Measurements from ENCODE around the gene SYTL3.

Gene SYTL3

DNA sequence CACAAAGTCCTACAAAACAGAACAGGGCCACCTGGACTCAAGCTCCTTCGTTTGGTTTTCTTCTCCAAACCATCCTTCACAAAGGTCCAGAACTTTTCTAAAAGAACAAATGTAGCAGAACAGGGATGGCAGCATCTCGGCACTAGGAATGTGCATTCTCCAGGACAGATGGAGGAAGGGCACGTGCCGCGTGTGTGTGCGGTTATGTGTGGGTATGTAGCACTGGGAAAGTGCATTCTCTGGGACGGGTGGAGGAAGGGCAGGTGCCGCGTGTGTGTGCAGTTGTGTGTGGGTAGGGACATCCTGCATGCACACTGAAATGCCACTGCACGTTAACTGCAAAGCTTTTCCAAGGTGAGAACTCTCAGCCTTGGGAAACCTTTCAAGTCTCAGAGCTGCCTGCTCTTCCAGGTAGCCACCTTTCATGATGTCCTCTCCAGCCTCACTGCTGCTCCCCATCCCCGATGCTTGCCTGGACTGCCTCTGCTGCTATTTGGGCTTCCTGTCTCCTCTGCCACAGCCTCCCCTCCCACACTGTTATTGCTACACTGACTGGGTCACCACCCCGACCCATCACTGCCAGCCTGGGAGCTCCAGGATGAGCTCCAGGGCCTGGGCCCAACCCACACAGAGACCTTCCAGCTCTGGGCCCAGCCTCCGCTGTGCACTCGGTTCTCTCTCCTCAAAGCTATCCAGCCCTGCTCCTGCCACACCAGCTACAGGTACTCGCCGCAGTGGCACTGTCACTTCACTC is 121.7 kb downstream of the SYTL3 start:
- DNase-seq (ENCODE audit: low read depth in 4 of 4, low spot score in 1 of 4), result no peak

DNA sequence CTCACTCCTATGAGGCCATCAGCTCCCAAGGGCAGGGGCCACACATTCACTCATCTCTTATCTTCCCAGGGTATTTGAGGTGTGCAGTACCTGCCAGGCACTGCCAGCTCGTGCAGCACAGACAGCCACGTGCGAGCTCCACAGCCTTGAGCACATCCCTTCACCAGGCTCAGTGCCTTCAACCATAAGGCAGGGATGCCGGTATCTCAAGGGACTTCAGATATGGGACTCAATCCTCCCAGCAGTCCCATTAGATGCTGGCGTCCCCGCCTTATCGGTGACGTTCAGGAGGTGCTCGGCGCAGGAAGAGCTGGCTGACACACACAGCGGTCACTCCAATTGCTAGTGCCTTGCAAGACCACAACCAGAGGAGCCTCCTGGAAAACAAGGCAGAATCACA is 122.3 kb downstream of the SYTL3 start:
- no peak for DNase-seq (ENCODE audit: low read depth in 4 of 4, low spot score in 1 of 4)

DNA sequence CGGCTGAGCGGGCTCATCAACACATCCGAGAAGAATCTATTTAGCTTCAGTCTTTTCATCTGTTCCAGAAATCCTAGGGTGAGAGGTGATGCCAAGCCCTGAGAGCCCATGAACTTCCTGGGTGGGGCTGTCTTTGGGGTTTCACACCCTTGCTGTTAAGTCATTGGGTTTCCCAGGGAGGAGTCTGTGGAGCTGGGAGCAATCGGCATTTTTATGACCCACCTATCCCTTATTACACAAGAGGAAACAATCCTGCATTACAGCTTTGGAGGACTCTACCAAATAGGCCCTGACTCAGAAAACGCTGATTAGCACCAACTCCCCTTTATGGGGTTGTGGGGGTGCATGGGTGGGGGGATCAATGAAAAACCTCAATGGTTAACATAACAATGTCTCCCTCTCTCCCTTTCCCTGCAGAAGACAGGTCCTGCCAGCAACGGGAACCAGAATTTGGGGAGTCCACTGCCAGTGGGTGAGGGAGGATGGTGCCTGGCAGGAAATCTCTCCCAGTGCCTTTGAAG is 123.1 kb downstream of the SYTL3 start:
- DNase-seq (ENCODE audit: low read depth in 4 of 4, low spot score in 1 of 4), result no peak

DNA sequence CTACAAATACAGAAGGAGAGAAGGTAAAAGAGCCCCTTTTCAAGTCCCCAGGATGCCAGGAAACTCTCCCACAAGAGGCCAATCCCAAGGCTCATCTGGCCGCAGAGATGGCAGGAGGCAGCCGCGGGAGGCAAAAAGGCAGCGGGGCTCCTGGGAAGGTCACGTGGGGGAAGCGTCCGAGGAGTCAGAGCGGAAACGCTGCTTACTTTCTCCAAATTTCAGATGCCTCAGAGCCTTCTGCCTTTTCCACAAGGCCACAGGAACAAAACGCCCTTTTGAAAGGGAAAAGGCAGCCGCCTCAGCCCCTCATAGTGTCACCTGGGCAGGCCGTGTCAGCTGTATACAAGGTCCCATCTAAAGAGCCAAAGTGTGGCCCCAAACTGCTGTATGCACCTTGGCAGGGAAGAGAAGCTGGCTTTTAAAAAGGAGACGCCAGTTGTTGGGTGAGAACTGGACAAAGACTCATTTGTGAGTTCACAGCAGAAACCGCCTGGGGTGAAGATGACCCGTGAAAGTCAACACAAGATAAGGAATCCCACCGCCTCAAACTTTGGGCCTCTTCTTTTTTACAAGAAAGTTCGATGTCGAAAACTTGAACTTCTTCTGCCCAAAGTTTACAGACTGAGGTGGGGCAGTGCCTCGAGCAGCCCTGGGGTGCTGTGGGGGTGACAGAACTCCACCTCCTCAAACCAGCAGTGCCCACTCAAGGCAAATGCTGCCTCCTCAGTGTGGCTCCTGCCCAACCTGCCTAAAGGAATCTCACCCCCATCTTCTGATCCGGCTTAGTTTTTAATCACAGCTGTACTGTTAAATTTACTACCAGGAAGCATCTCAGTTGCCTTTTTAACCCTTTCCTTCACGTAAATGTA is 124.0 kb downstream of the SYTL3 start:
- no peak for DNase-seq (ENCODE audit: low read depth in 4 of 4, low spot score in 1 of 4)

DNA sequence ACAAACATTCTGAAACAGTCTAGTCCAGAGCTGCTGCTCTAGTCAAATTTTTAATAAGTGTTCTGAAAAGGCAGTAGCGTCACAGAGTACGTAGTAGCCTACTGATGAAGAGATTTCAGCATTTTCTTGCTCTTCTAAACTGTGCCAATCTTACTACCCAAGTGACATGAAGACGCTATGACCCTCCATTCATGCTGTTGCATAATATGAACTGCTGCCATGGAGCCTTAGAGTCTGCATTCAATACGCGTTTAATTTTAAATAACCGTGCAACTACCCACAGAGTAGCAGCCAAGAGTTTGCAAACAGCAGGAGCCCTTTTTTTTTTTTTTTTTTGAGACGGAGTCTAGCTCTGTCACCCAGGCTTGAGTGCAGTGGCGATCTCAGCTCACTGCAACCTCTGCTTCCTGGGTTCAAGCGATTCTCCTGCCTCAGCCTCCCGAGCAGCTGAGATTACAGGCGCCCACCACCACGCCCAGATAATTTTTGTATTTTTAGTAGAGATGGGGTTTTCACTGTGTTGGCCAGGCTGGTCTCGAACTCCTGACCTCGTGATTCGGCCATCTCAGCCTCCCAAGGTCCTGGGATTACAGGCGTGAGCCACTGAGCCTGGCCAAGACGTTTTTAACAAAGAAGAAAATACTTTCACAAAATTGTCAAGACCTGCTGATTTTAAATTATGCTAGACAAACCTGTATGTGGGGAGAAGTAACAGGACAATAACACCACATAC is 125.0 kb downstream of the SYTL3 start:
- no peak for DNase-seq (ENCODE audit: low read depth in 4 of 4, low spot score in 1 of 4)

DNA sequence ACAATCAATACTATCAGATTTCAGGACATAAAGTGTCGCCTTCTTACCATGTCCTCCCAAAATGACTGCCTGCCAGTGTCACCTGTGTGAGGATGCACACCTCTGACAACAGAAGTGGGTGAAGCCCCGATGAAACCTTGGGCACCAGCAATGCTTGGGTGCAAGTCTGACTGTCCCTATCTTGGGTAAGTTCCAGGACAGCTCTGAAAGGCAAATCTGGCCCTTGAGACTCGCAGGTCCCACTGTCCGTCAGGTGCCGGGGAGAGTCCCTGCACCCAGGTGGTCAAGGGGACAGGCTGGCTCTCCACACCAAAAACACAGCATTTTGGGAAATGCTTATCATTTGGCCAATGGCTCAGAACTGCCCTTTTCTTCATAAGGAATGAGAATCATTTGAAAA is 126.0 kb downstream of the SYTL3 start:
- no peak for DNase-seq (ENCODE audit: low read depth in 4 of 4, low spot score in 1 of 4)

DNA sequence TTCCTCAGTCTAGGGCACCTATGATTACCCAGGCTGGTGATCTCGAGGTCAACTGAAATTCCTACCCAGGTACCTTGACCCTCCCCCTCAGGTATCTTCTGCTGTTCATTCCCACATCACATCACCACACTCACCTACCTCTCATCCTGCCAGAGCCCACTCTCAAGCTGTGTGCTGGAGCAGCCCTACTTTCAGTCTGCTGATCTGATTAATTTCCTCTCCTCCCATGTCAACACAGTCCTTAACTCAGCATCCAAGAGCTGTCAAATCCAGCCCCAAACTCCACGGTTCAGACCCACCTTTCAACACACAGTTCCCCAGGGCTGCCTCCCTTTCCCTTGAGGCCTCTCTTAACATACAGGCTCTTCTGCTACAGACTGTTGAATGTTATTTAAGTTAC is 126.9 kb downstream of the SYTL3 start:
- DNase-seq (ENCODE audit: low read depth in 4 of 4, low spot score in 1 of 4), result no peak

DNA sequence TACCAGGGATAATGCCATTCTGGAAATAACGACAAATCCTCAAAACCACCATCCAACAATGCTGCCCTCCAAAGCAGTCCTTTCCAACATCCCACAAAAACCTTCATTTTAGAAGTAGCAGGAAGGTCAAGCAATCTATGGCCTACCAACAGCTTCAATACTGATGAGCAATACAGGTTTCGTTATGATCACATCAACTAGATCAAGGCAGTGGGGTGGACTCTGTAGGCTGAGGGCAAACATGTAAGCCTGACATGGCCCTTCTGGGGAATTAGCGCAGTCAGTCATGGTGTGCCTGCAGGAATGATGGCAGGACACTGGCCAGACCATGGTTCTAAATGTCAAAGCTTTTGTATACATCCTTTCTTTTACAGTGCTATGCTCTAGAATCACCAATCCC is 127.7 kb downstream of the SYTL3 start:
- no peak for DNase-seq (ENCODE audit: low read depth in 4 of 4, low spot score in 1 of 4)

DNA sequence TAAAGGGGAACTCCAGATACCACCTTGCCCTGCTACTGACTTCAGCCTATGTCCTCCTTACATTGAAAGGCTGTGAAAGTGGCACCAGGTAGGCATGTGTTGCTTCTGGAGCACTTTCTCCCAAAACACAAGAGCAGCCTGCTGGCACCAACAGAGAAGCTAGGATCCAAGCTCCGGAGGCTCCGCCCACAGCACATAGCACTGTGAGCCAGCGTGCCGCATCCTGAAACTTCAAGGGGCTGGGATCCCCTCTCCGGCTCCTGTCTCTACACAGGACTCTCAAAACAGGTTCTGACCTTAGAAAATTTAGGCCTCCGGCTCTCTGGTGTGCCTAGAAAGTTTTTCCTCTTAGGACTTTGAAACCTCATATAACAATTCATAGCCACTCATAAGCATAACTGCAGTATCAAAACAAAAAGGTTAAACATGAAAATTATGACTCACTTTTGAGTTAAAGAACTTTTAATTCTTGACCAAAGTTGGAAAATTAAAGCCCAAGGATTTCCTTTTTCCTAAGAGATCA is 128.2 kb downstream of the SYTL3 start:
- no peak for DNase-seq (ENCODE audit: low read depth in 4 of 4, low spot score in 1 of 4)

DNA sequence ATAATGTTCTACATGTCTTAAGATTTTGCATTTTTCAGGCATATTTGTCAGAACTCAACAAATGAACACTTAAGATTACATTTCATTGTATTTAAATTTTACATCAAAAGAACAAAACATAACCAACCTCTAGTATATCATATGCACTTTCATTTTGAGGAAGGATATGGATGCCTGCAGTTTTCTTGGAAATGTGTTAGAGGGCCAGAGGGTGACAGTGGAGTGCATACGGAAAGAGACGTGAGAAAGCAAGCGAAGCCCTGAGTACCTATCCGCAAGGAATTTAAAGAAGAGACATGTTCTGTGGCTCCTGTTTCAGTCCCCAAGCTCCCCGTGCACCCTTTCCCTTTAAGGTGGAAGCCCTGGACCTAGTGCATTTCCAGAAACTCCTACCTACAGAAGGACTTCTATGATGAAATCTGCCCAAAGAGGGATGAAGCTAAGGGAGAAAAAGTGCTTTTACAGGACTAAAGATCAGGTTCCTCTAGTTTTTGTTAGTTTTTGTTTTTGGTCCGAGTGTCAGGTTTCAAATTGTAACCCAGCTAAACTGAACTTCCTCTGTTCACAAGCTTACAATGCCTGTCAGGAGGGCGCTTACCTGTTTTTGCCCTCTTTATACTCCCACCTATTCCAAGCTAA is 130.5 kb downstream of the SYTL3 start:
- DNase-seq (ENCODE audit: low read depth in 4 of 4, low spot score in 1 of 4), result no peak

DNA sequence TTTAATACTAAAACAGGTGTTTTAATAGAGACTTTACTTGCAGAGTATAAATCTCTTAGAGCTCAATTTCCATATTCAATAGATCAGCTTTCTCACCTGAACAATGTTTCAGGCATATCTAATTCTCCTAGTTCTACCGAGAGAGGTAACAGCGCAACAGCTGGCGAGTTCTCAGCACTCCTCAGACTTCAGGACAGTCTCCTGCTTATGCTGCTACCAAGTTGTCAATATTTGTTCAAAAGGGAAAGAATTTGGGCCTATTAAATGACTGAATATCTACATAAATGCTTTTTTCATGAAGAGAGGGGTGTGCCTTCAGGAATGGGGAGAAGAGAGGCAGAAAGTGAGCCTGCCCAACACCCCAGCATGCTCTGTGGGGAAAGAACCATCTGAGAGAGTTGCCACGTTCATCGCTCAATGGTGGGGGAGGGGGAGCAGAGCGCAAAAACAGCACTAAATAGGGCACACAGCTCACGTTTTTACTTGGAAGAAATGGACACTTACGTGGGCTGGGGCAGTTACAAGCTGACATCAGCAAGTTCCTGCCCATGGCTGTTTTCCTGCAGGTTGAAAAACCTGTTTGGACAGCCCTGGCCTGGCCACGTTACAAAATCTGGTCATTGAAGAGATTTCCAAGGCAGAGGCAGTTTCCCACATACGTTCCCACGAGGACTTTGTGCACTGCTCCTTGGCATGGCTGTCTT is 131.3 kb downstream of the SYTL3 start:
- DNase-seq (ENCODE audit: low read depth in 4 of 4, low spot score in 1 of 4), result no peak

DNA sequence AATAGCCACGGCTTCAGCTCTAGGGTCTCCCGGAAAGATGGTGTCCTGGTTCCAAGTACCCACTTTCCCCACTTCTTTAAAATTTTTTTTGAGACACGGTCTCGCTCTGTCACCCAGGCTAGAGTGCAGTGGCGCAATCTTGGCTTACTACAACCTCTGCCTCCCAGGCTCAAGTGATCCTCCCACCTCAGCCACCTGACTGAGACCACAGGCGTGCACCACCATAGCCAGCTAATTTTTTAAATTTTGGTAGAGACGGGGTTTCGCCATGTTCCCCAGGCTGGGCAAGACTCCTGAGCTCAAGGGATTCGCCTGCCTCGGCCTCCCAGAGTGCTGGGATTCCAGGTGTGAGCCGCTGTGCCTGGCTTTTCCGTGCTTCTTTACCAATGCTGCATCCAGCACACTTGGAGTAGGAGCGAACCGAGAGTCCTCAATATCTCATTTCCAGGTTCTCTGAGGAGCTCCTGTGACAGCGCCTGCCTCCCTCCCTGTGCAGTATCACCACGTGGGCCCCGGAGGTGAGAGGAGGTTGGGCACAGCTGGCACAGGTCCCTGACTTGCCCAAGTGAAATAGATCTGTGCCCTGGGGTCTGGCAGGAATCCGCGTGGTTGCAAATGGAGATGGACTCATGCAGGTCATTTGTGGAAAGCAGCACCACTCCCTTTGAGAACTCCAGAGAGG is 132.0 kb downstream of the SYTL3 start:
- DNase-seq (ENCODE audit: low read depth in 4 of 4, low spot score in 1 of 4), result no peak

DNA sequence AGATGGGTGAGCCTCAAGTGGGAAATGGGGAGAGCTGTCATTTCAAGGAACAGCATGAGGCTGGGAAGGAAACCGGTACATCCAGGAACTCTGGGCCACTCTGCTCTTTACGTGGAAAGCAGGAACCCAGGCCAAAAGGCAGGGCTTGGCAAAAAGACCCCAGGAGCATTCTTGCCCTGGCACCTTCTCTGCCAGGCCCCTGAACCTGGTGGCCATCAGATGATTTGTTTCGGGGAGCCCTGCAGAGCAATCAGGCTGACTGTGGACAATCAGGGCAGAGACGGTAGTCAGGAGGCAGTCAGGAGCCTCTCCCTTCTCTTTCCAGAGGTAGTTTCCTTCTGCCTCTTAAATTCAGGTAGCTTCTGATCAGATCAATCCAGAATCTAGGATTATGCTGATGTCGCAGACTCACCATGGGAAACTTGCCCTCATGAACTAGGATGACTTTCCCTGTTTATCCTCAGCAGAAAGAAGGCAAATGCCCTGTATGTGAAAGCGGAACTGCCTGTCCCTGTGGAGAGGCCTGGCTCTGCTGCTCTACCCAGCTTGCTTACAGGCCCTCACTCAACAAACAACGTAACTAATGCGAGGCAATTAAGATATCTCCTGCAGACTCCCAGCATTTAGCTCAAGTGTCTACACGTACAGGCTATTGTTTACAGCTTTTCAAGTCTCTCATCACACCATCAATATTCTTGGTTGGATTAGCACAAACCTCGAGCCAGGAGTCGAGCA is 132.7 kb downstream of the SYTL3 start:
- DNase-seq (ENCODE audit: low read depth in 4 of 4, low spot score in 1 of 4), result no peak

DNA sequence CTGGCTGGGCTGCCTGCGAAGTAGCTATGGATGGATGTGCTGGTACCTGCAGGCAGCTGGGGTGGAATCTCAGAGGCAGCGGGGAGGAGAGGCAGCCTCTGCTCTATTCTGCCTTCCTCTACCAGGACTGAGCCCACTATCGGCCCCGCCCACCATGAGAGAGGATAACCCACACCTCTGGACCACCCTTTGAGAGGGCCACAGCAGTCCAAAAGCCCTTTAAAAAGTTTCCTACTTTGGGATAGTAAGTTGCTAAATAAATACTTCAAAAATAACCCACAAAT is 133.3 kb downstream of the SYTL3 start:
- no peak for DNase-seq (ENCODE audit: low read depth in 4 of 4, low spot score in 1 of 4)

DNA sequence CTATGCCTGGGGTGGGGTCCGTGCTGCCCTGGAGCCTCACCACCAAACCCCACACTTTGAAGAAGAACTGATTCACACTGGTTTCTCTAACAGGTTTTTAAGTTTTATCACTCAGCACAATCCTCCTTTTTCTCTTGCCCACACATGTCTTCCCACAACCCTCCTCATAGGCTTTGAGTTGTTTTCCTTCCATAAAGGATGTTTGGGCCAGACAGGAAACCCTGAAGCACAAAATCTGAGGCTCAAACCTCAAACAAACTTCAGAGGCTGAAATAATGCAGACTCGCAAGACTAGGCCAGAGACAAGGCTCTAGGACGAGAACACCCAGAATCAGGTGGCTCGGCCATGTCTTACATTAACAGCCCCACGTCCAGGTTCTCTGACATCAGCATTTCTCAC is 134.0 kb downstream of the SYTL3 start:
- DNase-seq (ENCODE audit: low read depth in 4 of 4, low spot score in 1 of 4), result no peak

DNA sequence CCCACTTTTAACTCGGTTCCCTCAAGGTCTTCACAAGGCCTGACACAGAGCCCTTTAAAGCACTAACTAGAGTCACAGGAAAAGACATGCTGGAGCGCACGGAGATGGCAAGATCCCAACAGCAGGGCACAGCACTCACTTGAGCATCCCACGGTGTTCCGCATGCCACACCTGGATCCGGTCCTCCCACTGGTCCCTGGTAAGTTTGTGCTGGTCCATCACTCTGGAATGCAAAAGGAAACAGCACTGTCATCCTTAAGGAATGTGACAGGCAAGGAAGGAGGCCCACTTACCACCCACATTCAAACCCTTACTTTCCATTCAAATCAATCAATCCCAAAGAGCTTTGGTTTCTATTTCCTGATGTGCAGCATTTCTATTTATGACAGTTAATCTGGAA is 134.7 kb downstream of the SYTL3 start:
- no peak for DNase-seq (ENCODE audit: low read depth in 4 of 4, low spot score in 1 of 4)

DNA sequence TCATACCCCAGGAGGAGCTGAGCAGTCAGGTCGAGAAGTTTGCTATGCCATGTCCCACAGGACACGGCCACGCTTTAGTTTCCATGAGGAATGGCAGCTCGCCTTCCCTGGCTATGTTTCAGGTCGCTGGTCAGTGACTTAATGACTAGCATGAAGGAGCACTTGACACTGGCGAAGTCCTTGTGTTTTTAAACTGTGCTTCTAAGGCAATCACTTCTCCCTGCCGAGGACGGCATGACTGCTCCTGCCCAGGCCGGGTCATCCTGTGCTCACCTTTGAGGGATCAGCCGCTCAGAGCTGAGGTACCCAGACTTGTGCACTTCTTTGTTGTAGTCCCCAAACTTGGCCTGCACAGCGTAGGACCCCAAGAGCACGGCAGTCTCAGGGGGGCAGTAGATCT is 135.2 kb downstream of the SYTL3 start:
- no peak for DNase-seq (ENCODE audit: low read depth in 4 of 4, low spot score in 1 of 4)

DNA sequence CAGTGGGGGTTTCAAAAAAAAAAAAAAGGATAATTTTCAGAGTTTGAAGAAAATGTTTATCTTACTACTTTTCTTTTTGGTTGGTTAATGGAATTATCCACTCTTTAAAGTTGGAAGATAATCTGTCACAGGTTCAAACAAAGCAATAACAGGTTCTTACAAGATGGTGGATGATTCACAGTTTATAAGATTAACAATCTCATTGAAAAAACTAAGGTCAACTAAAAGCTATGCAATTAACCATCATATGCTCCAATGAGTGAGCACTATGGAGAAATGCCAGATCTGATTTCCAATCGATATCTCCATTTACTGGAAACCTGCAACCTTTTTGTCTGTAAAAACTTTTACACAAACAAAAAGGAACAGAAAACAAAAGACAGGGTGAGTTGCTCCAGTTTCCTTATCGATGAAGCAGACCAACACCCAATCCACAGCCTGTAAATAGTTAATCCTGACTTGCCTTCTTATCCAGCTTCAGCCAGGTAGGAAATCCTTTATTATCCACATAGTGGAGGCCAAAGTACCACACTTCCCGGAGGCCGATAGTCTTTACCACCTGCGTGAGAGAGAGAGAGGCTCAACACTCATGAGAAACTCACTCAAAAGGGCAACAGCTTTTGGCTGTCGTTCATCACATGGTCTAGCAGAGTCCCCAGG is 136.9 kb downstream of the SYTL3 start:
- no peak for DNase-seq (ENCODE audit: low read depth in 4 of 4, low spot score in 1 of 4)

DNA sequence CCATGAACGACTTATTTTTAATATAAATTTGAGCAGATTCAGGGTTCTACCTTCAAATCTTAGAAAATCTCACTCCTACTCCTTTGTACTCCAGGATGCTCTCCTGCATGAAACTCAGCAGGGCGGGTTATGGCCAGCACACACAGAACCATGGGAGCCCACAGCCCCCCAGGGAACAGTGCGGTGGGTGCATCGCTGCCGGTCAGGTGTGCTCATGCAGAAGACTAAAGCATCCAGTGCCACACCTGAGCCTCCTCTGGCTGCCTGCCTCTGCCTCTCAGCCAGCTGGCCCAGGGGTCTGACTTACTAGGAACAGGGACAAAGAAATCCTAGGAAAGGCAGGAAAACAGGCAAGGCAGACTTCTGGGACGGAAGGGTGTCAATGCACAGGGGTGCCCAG is 137.5 kb downstream of the SYTL3 start:
- DNase-seq (ENCODE audit: low read depth in 4 of 4, low spot score in 1 of 4), result no peak

Data from stimulated activated CD4-positive, alpha-beta T cell treated with anti-CD3 and anti-CD28 coated beads, Interleukin-1b, Interleukin-23, amount 100 ng/mL, for 24 hours (primary cell).